ELF-1 (cell line): ENCODE measurements around the gene SSBP3.

Source experiments
- DNase-seq: peaks from one replicate; pipeline ENCODE4 v3.0.0-alpha.2; 2016; ENCODE audit warnings: low read depth, low spot score

The SSBP3 gene

DNA sequence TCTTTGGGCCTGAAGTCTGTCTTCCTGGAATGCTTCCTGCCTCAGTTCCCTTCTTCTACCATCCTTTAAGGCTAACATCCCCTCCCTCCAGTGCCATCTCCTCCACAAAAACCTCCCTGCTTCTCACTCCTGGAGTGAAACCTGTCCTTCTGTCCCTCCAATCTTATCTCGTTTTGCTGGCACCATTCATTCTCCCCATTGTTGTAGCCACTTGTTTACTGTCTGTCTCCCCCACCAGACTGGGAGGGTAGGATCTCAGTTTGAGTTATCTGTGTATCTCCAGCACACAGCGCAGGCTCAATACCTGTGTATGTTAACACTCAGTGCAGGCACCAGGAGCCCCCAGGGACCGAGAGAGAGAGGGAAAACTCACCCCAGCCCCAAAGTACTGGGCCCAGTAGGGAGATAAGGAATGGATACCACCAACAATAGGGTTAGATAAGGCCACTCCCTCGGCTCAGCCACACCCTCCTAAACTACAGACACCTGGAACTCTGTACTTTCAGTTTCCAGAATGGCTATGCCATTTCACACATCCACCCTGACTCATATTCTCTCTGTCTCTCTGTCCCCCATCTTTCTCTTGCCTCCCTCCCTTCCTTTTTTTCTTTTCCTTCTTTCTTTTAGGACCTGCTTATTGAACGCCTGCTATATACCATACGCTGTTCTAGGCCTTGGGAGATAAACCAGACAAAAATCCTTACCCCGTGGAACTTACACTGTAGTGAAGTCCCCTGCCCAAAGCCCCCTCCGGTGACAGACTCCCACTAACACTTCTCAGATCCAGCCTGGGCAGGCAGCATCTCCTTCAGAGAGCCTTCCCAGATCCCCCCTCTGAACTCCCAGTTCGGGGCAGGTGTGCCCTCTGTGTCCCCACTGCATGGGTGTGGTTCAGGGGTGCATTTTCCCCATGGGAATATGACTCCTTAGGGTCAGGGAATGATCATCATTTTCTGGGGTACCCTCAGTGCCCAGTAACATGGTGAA, 3.3 kb upstream of the SSBP3 start:
- DNase-seq = peak; percentile 82

GRCh38 chr1:54408147-54409066, 2.2 kb upstream of the SSBP3 start:
- DNase-seq = peak; percentile 75

GRCh38 chr1:54407404-54408146, 1.4 kb upstream of the SSBP3 start:
- peak; percentile 93 for DNase-seq

DNA sequence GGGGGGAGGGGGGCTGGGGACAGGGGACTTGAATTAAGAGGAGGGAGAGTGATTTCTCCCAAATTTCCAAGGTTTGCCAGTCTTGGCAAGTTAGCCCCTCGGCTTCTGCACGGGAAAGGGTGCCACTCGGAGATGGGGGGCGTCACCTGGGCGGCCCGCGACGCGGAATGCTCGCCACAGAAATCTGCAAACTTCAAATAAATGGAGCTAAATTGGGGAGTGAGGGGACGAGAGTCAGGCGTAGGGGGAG, 885 bp upstream of the SSBP3 start:
- DNase-seq = no peak

DNA sequence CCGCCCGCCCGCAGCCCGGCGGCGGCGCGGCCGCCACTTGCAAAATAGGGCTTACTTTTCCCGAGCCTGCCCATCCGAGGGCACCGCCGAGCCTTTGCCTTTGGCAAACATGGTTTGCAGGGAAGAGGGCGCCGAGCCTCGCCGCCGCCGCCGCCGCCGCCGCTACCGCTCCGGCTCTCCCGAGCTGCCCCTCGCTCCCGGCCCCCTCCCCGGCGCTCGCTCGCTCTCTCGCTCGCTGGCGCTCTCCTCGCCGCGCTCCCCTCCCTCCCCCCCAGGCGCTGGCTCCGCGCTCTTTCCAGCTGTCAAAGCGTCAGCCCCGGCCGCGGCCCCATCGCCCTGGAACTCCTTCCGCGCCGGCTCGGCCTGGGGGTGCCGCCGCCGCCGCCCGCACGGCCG, 298 bp downstream of the SSBP3 start:
- peak; percentile 28 for DNase-seq

GRCh38 chr1:54404939-54405897, 976 bp downstream of the SSBP3 start:
- DNase-seq = peak; percentile 52

DNA sequence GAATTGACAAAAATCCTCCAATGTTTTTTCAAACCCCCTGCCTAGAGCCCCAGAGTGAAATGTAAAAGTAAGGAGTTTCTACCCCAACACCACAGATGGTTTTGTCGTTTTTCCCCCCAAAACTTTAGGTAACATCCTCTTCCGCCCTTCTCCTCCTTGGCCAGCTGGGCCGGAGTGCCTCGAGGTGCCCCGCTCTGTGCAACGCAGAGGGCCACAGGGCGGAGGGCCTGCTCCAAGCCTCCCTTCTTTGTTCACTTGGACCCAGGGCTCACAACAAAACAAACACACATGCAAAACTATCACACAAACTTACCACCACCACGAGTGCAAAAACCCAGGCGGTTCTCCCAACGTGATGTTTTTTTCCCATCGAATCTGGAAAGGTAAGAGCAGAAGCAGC, 1.9 kb downstream of the SSBP3 start:
- DNase-seq = peak; percentile 24

- peak; percentile 49 for DNase-seq
These were observed 2.4 kb downstream of the SSBP3 start for GRCh38 chr1:54403808-54404261.

GRCh38 chr1:54403405-54403804, 2.8 kb downstream of the SSBP3 start:
- no peak for DNase-seq

GRCh38 chr1:54402896-54403295, 3.3 kb downstream of the SSBP3 start:
- peak; percentile 66 for DNase-seq

- no peak for DNase-seq
These were observed 4.4 kb downstream of the SSBP3 start for GRCh38 chr1:54401799-54402198.

DNA sequence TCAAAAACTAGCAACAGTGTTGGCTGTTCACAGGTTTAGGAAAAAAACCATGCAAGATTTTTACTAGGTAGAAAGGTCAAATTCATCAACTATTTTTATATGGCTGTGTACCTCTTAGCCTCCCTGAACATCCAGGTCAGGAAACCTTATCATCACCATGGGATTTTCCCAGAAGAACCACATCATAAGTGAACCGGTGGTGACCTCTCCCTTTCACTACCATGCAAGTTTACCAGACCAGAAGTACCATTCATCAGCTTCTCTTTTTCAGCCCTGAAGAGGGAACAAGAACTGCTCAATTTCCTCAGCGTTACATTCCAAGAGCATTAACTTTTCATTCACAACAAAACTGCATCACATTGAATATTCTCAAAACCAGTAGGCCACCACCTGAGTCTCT, 5.9 kb downstream of the SSBP3 start:
- no peak for DNase-seq

DNA sequence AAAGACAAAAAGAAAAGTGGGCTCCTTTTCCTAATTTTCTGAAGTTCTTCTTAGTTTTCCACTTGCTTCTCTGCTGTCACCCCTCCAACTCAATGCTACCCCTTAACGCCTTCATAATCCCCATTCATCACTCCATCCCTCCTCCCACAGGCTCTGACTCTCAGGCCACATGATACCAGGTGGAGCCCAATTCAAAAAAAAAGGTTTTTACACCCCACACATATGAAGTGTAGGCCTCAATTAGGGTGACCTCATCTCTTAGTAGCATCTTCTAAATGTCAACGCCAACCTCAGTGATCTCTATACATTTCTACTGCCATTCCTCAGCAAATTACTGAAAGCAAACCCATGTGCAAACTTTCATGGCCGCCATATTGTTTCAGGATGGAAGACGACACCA, 6.4 kb downstream of the SSBP3 start:
- DNase-seq = no peak

DNA sequence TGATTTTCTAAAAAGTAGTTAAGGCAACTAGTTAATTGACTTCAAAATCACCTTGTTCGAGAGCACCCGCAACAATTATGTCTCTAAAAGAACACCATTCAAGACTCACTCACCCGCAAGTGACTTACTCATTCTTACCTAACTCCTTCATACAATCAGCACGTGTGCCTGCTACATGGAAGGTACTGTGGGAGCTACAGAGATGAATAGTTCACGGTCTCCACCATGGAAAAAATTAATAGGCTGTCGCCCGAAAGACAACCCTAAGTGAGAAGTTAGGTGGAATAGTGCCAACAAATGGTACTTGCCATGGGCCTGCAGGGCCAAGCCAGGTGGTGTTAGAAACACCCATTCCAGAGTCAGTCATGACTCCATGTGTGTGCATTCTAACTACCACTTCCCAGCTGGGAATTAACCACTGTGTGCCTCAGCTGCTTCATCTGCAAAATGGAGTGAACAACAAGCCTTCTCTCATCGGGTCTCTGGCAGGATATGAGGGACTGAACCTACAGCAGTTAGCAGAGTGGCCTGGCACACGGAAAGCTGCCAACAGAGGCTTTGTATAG, 7.1 kb downstream of the SSBP3 start:
- no peak for DNase-seq

- DNase-seq = no peak
These were observed 8.2 kb downstream of the SSBP3 start for GRCh38 chr1:54397980-54398379.

DNA sequence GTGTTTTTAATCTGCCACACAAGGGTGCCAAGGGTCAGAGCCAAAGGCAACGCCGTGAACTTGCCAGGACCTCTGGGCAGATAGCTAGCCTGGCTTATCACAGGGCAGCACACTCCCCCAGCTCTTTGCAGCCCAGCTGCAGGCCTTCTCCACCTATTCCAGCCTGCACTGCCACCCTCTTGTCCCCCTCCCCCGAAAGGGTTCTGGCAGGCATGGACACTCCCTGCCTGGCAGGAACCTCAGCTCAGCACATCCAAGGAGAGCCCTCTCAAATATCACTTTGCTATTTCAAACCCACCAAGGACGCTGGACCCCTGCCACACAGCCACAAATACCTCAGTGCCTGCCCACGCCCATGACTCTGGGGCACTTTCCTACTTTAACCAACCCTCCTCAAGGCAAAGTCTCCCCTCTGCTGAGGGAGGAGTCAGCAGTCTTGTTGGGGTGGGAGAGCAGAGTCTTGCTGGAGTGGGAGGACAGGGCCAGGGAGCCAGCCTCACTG, 9.1 kb downstream of the SSBP3 start:
- no peak for DNase-seq

DNA sequence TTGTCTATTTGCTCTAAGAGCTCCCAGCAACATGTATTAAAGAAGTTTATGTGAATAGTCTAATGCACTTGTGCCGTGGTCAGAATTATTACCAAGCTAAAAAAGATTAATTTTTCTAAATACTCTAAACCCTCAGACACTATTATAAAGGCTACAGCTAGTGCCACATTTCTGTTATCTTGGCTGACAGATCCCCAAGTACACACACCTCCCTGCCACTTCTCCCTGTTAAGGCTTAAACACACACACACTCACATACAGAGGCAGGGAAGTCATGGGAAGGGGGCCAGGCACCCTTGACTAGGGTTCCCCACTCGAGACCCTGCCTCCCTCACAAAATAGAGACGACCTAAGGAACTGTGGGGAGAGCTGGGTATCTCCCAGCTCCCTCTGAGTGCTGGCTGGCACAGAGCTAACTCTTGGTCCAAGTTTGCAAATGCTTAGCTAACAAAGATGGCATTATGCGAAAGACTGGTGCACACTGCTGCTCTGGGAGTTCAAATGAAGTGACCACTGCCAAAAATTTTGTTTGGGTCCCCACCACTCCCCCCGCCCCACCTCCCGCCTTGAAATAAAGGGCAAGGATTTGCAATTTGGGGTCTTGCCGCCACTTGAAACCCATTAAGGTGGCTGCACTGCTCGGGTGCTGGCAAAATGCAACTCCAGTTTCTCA, 9.8 kb downstream of the SSBP3 start:
- DNase-seq = no peak

- DNase-seq = no peak
These were observed 10.8 kb downstream of the SSBP3 start for GRCh38 chr1:54395281-54395934.

- no peak for DNase-seq
These were observed 12.1 kb downstream of the SSBP3 start for GRCh38 chr1:54394104-54394503.
